Stimulated activated CD8-positive, alpha-beta memory T cell treated with anti-CD3 and anti-CD28 coated beads, Interleukin-4, amount 100 ng/mL, for 48 hours (primary cell): ENCODE measurements around the gene HTN3.
"Not testable (repeated sequence)": the region's sequence is repeated elsewhere in the genome, so short reads cannot be mapped to it uniquely, and the experiment has no call there.

Source experiments
- DNase-seq: peaks from one replicate; pipeline ENCODE4 v3.0.0-alpha.2; 2020

Gene HTN3

DNA sequence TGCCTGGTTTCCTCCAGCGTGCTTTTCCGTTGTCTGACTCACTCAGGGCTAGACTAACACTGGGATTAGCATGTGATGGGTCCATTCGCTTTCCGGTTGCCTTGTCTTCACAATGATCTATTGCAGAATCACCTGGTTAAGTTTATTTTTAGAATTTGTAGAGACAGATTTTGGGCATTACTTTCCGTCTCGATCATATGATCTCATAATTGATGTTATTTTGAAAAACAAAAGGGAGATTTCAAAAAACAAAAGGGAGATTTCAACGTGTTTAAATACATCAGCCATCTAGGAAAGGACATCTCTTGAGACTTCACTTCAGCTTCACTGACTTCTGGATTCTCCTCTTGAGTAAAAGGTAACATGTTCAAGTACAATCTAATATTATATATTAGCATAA, at the start of gene HTN3:
HTN3 (plus strand) TSS at position 301 of the 400 bp plus-strand sequence. CDS start 2,282 bp downstream, outside the sequence.
- not testable (repeated sequence) for DNase-seq

DNA sequence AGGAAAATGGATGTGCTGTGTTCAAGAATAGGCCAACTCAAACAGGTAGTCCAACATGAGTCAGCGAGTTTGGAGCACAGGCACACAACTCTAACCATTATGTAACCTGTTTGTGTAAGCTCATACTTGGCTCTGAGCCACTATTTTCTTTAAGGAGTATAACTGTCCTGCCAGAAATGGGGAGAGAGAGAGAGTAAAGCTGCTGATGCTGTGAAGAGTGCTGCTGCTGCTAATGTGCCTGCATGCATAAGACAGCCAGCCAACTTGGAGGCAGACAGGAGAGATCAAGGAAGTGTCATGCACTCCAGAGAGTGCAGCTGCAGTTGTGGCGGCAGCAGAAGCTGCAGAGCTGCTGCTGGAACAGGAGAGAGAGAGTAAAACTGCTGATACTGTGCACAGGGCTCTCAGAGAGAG, 44.2 kb upstream of the HTN3 start:
- DNase-seq, result no peak

DNA sequence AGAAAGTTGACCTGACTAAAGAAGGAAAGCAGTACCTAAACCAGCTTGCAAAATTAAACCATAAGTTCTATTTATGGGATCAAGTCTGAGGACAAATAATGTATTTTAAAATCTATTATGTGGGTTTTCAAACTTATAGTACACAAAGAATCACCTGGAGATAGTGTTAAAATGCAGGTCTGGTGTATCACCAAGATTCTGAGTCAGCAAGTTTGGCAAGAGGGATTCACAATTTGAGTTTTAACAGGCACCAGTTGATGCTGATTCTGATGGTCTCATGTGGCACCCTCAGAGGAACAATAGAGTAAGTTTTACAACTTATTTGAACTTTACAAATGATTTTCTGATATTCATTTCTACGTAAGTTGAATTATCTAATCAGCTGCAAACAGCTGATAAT, 41.6 kb upstream of the HTN3 start:
- no peak for DNase-seq

DNA sequence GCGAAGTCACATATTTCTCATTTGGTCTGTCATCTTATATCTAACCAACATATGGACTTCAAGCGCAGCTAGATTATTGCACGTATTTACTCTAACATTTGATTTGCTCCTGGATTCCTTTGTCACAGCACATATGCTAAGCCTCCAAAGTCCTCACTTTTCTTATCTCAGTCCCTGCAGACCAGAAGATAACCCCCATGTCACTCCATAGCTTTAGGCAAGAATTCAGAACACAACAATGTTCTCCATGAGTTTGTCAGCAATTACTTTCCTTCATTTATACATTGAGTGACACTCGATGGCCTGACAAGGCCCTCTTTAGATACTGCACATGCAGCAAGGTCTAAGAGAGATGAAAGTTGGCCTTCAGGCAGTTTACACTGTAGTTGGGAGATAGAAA, 37.2 kb upstream of the HTN3 start:
- DNase-seq, result no peak

DNA sequence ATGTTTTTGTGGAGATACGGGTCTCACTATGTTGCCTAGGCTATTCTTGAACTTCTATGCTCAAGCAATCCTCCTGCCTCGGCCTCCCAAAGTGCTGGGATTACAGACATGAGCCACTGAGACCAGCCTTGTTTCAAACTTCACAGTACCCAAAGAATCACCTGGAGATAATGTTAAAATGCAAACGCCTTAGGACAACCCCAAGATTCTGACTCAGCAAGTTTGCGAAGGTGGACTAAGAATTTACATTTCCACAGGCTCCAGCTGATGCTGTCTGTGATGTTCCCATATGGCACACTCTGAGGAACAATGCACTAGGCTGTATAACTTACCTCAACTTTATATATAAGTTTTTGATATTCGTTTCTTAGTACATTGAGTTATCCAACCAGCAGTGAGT, 33.5 kb upstream of the HTN3 start:
- DNase-seq, result no peak

DNA sequence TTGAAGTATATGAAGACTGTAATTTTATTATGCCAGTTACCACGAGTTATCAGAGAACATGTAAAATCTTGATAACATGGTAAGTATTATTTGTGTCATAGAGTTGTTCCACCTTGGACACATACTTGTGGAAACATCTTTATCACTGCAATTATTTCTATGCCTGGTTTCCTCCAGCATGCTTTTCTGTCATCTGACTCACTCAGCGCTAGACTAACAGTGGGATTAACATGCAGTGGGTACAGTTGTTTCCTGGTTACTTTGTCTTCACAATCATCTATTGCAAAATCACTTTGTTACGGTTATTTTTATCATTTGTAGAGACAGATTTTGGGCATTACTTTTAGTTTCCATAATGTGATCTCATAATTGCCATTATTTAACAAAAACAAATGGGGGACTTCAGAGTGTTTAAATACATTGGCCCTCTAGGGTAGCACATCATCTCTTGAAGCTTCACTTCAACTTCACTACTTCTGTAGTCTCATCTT, 32.7 kb upstream of the HTN3 start, which contains the start of gene STATH:
STATH (plus strand) TSS at position 441 of the 491 bp plus-strand sequence. CDS start 2,472 bp downstream, outside the sequence.
- no peak for DNase-seq

DNA sequence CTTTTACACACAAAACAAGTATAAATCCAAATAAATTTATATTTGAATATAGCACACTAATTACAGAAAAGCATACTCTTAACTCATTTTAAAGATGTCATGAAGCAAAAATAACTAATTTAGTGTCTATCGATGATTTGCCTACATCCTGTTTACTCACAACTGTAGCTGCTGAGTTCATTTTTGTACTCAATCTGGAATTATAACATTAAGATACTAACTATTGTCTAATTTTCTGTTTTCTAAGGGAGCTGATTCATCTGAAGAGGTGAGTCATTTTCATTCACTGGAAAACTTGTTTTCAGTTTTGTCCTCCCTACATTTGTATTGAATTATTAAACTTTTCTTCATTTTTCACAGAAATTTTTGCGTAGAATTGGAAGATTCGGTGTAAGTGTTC, 28.8 kb upstream of the HTN3 start:
- DNase-seq, result no peak

DNA sequence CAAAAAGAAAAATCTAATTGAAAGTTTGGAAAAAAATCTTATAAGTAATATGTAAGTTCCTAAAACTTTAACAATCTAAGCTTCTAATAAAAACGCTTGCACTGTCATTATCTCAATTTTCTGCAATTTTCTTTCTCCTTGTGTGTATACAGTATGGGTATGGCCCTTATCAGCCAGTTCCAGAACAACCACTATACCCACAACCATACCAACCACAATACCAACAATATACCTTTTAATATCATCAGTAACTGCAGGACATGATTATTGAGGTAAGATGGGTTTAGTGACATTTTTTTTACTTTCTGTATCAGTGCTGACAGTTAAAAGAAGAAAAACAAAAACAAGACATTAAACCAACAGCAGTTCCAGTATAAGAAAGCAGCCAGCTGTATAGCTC, 27.5 kb upstream of the HTN3 start:
- DNase-seq, result no peak

DNA sequence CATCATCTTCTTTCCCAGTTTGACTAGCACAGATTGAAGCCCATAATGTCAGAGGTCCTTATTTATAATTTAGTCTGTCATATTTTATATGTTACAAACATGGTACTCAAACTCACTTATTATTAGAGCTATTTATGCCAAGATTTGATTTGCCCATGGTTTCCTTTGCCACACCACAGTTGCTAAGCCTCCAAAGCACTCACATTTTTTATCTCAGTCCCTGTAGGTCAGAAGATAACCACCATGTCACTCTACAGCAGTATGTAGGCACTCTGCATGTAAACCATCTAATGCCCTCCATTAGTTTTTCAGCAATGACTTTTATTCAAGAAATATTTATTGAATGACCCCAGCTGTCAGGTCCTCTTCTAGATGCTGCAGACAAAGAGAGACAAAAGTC, 25.8 kb upstream of the HTN3 start:
- no peak for DNase-seq

DNA sequence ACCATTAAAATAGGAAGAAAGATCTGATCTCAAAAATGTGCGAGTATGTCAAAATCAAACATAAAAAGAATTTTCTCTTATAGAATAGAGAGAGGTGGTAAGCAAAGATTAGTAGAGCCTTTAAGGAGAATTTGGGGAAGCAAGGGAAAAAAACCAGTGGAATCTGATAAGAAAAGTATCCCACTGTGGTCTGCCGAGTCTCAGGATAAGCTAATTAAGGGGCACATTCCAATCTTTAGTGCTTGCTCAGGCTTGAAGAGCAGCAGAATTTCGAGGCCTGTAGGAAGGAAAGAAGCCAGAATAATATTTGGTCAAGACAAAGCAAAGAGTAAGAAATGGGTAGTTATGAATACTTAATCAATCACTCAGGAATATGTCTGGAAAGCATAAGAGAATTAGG, 19.5 kb upstream of the HTN3 start:
- DNase-seq, result no peak

DNA sequence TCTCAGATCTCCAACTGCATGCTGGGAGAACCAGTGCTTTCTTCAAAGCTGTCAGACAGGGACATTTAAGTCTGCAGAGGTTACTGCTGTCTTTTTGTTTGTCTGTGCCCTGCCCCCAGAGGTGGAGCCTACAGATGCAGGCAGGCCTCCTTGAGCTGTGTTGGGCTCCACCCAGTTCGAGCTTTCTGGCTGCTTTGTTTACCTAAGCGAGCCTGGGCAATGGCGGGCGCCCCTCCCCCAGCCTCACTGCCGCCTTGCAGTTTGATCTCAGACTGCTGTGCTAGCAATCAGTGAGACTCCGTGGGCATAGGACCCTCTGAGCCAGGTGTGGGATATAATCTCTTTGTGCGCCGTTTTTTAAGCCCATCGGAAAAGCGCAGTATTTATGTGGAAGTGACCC, 9.3 kb upstream of the HTN3 start:
- DNase-seq, result not testable (repeated sequence)

DNA sequence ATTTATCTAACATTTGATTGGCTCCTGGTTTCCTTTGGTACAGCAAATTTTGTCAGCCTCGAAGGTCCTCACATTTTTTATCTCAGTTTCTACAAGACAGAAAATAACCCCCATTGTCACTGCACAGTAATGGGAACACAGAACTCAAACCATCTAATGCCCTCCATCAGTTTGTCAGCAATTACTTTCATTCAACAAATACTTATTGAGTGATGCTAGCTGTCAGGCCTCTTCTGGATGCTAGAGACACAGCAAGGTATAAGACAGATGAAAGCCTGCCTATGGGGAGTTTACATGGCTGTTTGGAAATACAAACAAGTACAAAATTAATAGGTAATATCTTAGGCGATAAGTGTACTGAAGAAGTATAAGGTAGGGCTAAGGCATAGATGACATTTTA, 5.0 kb upstream of the HTN3 start:
- no peak for DNase-seq

DNA sequence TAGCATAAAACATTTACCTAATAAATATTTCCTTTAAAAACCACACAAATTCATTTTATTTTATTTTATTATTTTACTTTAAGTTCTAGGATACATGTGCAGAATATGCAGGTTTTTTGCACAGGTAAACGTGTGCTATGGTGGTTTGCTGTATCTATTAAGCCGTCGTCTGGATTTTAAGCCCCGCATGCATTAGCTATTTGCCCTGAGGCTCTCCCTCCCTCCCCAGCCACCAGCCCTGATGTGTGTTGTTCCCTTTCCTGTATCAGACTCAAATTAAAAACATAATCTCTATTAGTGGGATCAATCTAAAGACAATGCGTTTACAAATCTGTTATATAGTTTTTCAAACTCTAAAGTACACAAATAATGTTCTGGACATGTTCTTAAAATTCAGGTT, 1.2 kb upstream of the HTN3 start:
- no peak for DNase-seq

DNA sequence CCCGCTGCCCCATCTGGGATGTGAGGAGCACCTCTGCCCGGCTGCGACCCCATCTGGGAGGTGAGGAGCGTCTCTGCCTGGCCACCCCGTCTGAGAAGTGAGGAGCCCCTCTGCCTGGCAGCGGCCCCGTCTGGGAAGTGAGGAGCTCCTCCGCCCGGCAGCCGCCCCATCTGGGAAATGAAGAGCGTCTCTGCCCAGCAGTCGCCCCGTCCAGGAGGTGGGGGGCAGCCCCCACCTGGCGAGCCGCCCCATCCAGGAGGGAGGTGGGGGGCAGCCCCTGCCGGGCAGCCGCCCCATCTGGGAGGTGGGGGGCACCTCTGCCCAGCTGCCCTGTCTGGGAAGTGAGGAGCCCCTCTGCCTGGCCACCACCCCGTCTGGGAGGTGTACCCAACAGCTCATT, 9.3 kb downstream of the HTN3 start:
- DNase-seq, result not testable (repeated sequence)

DNA sequence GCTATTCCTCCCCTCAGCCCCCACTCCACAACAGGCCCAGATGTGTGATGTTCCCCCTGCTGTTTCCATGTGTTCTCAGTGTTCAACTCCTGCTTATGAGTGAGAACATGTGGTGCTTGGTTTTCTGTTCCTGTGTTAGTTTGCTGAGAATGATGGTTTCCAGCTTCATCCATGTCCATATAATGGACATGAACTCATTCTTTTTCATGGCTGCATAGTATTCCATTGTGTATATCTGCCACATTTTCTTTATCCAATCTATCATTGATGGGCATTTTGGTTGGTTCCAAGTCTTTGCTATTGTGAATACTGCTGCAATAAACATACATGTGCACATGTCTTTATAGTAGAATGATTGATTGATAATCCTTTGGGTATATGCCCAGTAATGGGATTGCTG, 11.7 kb downstream of the HTN3 start:
- DNase-seq, result not testable (repeated sequence)

DNA sequence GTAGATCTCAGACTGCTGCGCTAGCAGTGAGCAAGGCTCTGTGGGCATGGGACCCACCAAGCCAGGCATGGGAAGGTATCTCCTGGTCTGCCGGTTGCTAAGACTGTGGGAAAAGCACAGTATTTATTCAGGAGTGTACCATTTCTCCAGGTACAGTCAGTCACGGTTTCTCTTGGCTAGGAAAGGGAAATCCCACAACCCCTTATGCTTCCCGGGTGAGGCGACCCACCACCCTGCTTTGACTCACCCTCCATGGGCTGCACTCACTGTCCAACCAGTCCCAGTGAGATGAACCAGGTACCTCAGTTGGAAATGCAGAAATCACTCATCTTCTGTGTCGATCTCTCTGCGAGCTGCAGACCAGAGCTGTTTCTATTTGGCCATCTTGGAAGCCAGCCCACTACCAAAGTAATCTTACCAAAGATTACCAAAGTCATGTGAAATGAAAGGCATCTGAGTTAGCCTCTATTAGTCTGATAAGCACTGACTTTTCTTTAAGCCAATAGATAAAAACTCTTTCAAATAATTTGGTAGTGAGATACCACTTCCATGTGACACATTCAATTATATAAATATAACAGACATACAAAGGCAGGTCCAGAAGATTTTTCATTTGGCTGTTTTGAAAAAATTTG, 13.5 kb downstream of the HTN3 start:
- DNase-seq, result no peak

DNA sequence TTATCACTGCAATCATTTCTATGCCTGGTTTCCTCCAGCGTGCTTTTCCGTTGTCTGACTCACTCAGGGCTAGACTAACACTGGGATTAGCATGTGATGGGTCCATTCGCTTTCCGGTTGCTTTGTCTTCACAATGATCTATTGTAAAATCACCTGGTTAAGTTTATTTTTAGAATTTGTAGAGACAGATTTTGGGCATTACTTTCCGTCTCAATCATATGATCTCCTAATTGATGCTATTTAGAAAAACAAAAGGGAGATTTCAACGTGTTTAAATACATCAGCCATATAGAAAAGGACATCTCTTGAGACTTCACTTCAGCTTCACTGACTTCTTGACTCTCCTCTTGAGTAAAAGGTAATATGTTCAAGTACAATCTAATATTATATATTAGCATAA, 21.9 kb downstream of the HTN3 start, which contains the start of gene HTN1:
HTN1 (plus strand) TSS at position 301 of the 400 bp plus-strand sequence. CDS start 2,639 bp downstream, outside the sequence.
- DNase-seq, result not testable (repeated sequence)

DNA sequence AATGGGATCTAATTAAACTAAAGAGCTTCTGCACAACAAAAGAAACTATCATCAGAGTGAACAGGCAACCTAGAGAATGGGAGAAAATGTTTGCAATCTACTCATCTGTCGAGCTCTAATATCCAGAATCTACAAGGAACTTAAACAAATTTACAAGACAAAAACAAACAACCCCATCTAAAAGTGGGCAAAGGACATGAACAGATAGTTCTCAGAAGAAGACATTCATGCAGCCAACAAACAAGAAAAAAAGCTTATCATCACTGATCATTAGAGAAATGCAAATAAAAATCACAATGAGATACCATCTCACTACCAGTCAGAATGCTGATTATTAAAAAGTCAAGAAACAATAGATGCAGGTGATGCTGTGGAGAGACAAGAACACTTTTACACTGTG, 28.3 kb downstream of the HTN3 start:
- not testable (repeated sequence) for DNase-seq

DNA sequence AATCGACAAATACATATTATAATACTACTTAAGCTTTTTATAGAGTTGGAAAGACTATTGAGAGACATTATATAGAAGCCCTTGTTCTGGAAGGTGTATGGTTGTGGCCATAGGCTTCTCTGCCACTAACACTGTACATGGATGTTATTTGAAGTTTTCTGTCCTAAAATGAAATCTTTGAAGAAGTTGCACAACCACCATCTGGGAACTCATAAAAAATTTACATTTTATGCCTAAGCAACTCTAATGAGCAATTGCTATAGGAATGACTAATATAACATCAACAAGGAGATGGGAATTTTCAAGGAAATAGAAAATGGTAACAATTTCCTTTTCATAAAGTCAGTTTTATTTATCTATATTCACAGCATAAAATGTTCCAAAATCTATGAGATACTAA, 29.4 kb downstream of the HTN3 start:
- no peak for DNase-seq

DNA sequence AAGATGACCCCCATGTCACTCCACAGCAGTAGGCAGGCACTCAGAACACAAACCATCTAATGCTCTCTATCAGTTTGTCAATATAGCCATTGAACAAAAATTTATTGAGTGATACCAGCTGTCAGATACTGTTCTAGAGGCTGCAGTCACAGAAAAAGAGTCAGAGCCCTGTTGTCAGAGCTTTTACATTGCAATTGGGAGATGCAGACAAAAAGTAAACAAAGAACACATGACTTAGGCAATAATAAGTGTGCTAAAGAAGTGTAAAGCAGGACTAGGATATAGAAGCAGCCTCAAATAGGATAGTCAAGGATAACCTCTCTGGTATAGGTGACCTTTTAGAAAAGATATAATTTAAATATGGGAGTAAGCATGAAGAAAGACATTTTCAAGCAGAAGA, 30.9 kb downstream of the HTN3 start:
- DNase-seq, result no peak

DNA sequence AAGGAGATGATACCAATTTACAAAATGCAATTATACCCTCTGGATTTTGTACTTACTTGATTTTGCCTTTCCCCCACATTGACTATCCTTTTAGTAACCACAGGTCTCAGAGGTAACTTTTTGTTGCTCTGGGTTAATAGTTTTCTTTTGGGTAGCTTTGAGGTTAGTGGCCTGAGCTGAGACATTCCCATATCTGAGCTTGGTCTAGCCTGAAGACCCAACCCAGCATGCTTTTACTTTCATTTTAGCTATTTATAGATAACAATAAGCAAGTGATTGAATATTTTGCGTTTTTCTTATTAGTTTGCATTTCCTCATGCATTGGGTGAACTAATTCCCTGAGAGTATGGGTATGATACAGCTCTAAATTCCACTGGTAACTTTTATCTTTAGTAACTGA, 33.7 kb downstream of the HTN3 start:
- DNase-seq, result no peak

DNA sequence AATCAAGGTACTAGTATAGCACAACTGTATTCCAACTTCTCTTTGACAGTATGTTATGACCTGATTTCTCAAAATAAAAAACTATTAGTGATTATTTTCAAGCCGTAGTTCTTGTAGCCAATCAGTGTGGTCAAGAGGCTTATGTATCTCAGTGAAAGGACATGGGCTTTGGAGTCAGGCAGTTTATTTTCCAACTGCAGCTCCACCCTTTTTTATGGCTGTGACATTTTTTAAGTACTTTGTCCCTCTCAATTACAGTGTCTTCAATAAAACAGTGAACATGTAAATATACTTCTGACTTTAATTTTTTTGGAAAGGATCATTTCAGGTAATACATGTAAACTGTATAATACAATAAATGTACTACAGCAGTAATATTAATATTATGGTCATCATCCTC, 51.9 kb downstream of the HTN3 start:
- DNase-seq, result no peak
